MM.1S (cell line): ENCODE measurements around the gene ZNF33A.
"Not testable (repeated sequence)": the region's sequence is repeated elsewhere in the genome, so short reads cannot be mapped to it uniquely, and the experiment has no call there.

Experiments used
- DNase-seq: peaks from one replicate; pipeline ENCODE4 v3.0.0-alpha.2; 2015
- H2AFZ ChIP-seq: fragments of 300-600 bp; sonication (generic); 2 replicates; pipeline ENCODE4 v1.6.0; 2016; ENCODE audit warnings: antibody characterized with exemption, low read length
- H3F3A ChIP-seq: fragments of 300-600 bp; sonication (generic); 2 replicates; pipeline ENCODE4 v1.6.1; 2016; ENCODE audit warnings: mild to moderate bottlenecking, antibody characterized with exemption, low read length, moderate library complexity, mixed read lengths; ENCODE audit not compliant: insufficient read depth
- H3K27ac ChIP-seq: fragments of 300-600 bp; sonication (generic); 2 replicates; pipeline ENCODE4 v1.5.1; 2016; ENCODE audit warnings: mild to moderate bottlenecking, low read length
- H3K27me3 ChIP-seq: fragments of 300-600 bp; sonication (generic); replicated peaks from 2 replicates; pipeline ENCODE4 v1.6.0; 2016; ENCODE audit warnings: low read length; ENCODE audit not compliant: insufficient read depth
- H3K36me3 ChIP-seq: fragments of 300-600 bp; sonication (generic); replicated peaks from 2 replicates; pipeline ENCODE4 v1.6.1; 2016; ENCODE audit warnings: mild to moderate bottlenecking, low read length, mixed read lengths; ENCODE audit not compliant: insufficient read depth
- H3K4me1 ChIP-seq: fragments of 300-600 bp; sonication (generic); 2 replicates; pipeline ENCODE4 v1.6.1; 2016; ENCODE audit warnings: low read length, mixed read lengths
- H3K4me2 ChIP-seq: fragments of 300-600 bp; sonication (generic); 2 replicates; pipeline ENCODE4 v1.6.0; 2016; ENCODE audit warnings: low read depth, low read length
- H3K4me3 ChIP-seq: fragments of 300-600 bp; sonication (generic); 2 replicates; pipeline ENCODE4 v1.5.1; 2016; ENCODE audit warnings: low read length, mixed read lengths
- H3K79me2 ChIP-seq: fragments of 300-600 bp; sonication (generic); 2 replicates; pipeline ENCODE4 v1.6.1; 2016; ENCODE audit warnings: mixed run types, low read length, mixed read lengths
- H3K9ac ChIP-seq: fragments of 300-600 bp; sonication (generic); 2 replicates; pipeline ENCODE4 v1.6.1; 2016; ENCODE audit warnings: low read length, mixed read lengths
- H3K9me2 ChIP-seq: fragments of 300-600 bp; sonication (generic); replicated peaks from 2 replicates; pipeline ENCODE4 v1.6.1; 2016; ENCODE audit warnings: mild to moderate bottlenecking, low read length, mixed read lengths; ENCODE audit not compliant: insufficient read depth
- H3K9me3 ChIP-seq: fragments of 300-600 bp; sonication (generic); replicated peaks from 2 replicates; pipeline ENCODE4 v1.6.1; 2016; ENCODE audit warnings: mild to moderate bottlenecking, low read length, mixed read lengths; ENCODE audit not compliant: insufficient read depth
- H4K20me1 ChIP-seq: fragments of 300-600 bp; sonication (generic); 2 replicates; pipeline ENCODE4 v1.6.1; 2016; ENCODE audit warnings: mild to moderate bottlenecking, low read length, moderate library complexity, mixed read lengths; ENCODE audit not compliant: insufficient read depth
- CTCF ChIP-seq: fragments of 300-600 bp; sonication (generic); IDR thresholded peaks from 2 replicates; pipeline ENCODE4 v1.5.1; 2016; ENCODE audit warnings: antibody characterized with exemption, low read length, mixed read lengths
- EZH2 ChIP-seq: fragments of 300-600 bp; sonication (generic); optimal IDR thresholded peaks from 2 replicates; pipeline ENCODE3; 2017; ENCODE audit warnings: low read depth, mild to moderate bottlenecking, antibody characterized with exemption, low read length, mixed read lengths
- EZH2phosphoT487 ChIP-seq: fragments of 300-600 bp; sonication (generic); IDR thresholded peaks from 2 replicates; pipeline ENCODE4 v1.6.1; 2018; ENCODE audit warnings: antibody characterized with exemption, low read length

ZNF33A gene

GRCh38 chr10:38007991-38008390 lies 2.5 kb upstream of the ZNF33A start:
- Histone ChIP-seq H3K4me3 (no peak overlapping the region), H3K9me3 (no peaks in the 10 kb centered on the region), H3K4me1 (peaks cover 3% of the 10 kb centered on the region; the same call in 1 of the 2 replicates), H3K4me2 (no peak overlapping the region), H2AFZ (no peak overlapping the region), H3K27me3 (no peaks in the 10 kb centered on the region), H3K36me3 (no peaks in the 10 kb centered on the region; the same call in 1 of the 2 replicates), H3K9ac (no peak overlapping the region), H3K9me2 (no peaks in the 10 kb centered on the region), H4K20me1 (no peaks in the 10 kb centered on the region), H3K27ac (no peak overlapping the region), H3K79me2 (peaks cover 19% of the 10 kb centered on the region), H3F3A (peaks cover 11% of the 10 kb centered on the region; the same call in 1 of the 2 replicates)
- no peak for TF ChIP-seq EZH2phosphoT487
- TF ChIP-seq CTCF, result no peak
- TF ChIP-seq EZH2, result no peak
- no peak for DNase-seq

GRCh38 chr10:38016354-38016753 lies 5.9 kb downstream of the ZNF33A start:
- Histone ChIP-seq H3K9me3 (no peaks in the 10 kb centered on the region), H3K36me3 (peaks cover 20% of the 10 kb centered on the region), H2AFZ (no peak overlapping the region), H3K27ac (no peak overlapping the region), H3K79me2 (peaks cover 45% of the 10 kb centered on the region), H3K4me1 (peaks cover 3% of the 10 kb centered on the region; the same call in 1 of the 2 replicates), H3K4me2 (no peak overlapping the region), H3K9me2 (no peaks in the 10 kb centered on the region), H4K20me1 (no peaks in the 10 kb centered on the region), H3K27me3 (no peaks in the 10 kb centered on the region), H3K9ac (no peak overlapping the region), H3F3A (no peaks in the 10 kb centered on the region), H3K4me3 (no peak overlapping the region)
- TF ChIP-seq EZH2 (no peak), CTCF (no peak), EZH2phosphoT487 (no peak)
- DNase-seq, result no peak

- H3K36me3 ChIP-seq, result peaks cover 20% of the 10 kb centered on the region
- H3K9me3 ChIP-seq, H3K27me3 ChIP-seq, H3K4me2 ChIP-seq, H3K9me2 ChIP-seq, H2AFZ ChIP-seq, H3K27ac ChIP-seq, H3K4me3 ChIP-seq, H3F3A ChIP-seq, DNase-seq, H4K20me1 ChIP-seq, H3K4me1 ChIP-seq, H3K9ac ChIP-seq: not testable (repeated sequence)
- H3K79me2 ChIP-seq, result peaks cover 18% of the 10 kb centered on the region
Observed at GRCh38 chr10:38019124-38019523, 8.6 kb downstream of the ZNF33A start.

GRCh38 chr10:38025283-38025682 lies 14.8 kb downstream of the ZNF33A start:
- no peak for DNase-seq
- H3K4me2 ChIP-seq, result no peak overlapping the region

More at GRCh38 chr10:38025283-38025682, 14.8 kb downstream of the ZNF33A start:
- H3K79me2 ChIP-seq, result peaks cover 5% of the 10 kb centered on the region
- H3K9ac ChIP-seq, result no peak overlapping the region
- H4K20me1 ChIP-seq, result no peaks in the 10 kb centered on the region
- H3F3A ChIP-seq, result no peaks in the 10 kb centered on the region
- TF ChIP-seq EZH2phosphoT487 (no peak), CTCF (no peak), EZH2 (no peak)
- no peak overlapping the region for H3K27ac ChIP-seq
- H3K36me3 ChIP-seq, result peaks cover 3% of the 10 kb centered on the region
- no peak overlapping the region for H3K4me3 ChIP-seq
- no peak overlapping the region for H2AFZ ChIP-seq
- no peaks in the 10 kb centered on the region for H3K27me3 ChIP-seq
- peaks cover 9% of the 10 kb centered on the region; the same call in 1 of the 2 replicates for H3K4me1 ChIP-seq
- H3K9me2 ChIP-seq, result no peaks in the 10 kb centered on the region
- no peaks in the 10 kb centered on the region for H3K9me3 ChIP-seq
